Glutamatergic neuron (in vitro differentiated cells): ENCODE results near the gene SUGCT. TPM values are rescaled to one million over a fixed set of nuclear protein-coding genes. Genes with fewer than 3 reads are reported as not detected.

Source experiments
- DNase-seq: peaks from one replicate; pipeline ENCODE4 v3.0.0; 2022
- H3K27ac Mint-ChIP-seq: one replicate; pipeline ENCODE4 v1.8.0; 2020; ENCODE audit warnings: mild to moderate bottlenecking, mixed read lengths, inconsistent platforms; ENCODE audit not compliant: unreplicated experiment
- H3K27me3 Mint-ChIP-seq: one replicate; pipeline ENCODE4 v1.8.0; 2020; ENCODE audit warnings: mild to moderate bottlenecking, moderate library complexity, mixed read lengths, inconsistent platforms; ENCODE audit not compliant: unreplicated experiment
- H3K36me3 Mint-ChIP-seq: one replicate; pipeline ENCODE4 v1.8.0; 2020; ENCODE audit warnings: mild to moderate bottlenecking, mixed read lengths, inconsistent platforms; ENCODE audit not compliant: unreplicated experiment
- H3K4me1 Mint-ChIP-seq: one replicate; pipeline ENCODE4 v1.8.0; 2020; ENCODE audit warnings: mild to moderate bottlenecking, low read depth, mixed read lengths, inconsistent platforms; ENCODE audit not compliant: unreplicated experiment
- H3K4me3 Mint-ChIP-seq: one replicate; pipeline ENCODE4 v1.8.0; 2020; ENCODE audit warnings: mild to moderate bottlenecking, mixed read lengths, inconsistent platforms; ENCODE audit not compliant: unreplicated experiment
- H3K9me3 Mint-ChIP-seq: one replicate; pipeline ENCODE4 v1.8.0; 2020; ENCODE audit warnings: mild to moderate bottlenecking, moderate library complexity, mixed read lengths, inconsistent platforms; ENCODE audit not compliant: unreplicated experiment
- CTCF ChIP-seq: fragments of 200-600 bp; sonication (generic); IDR thresholded peaks from one replicate; pipeline ENCODE4 v1.5.0; 2021; ENCODE audit not compliant: partially characterized antibody, unreplicated experiment
- total RNA-seq: library from RNA; stranded (reverse); fragmentation: NEBNext Ultra II Directional; extraction: Animal tissue kit (Norgen Biotek cat#: 25700); gene quantifications from one replicate; pipeline ENCODE4 v1.2.1, GENCODE V29; 2021; ENCODE audit not compliant: unreplicated experiment

SUGCT gene
- total RNA-seq, 1 donor from 2014 or later, result 1.2 TPM

GRCh38 chr7:40643664-40644063 lies 508.9 kb downstream of the SUGCT start:
- Mint-ChIP-seq H3K36me3 (no peaks in the 10 kb centered on the region), H3K27ac (peak overlapping the region; percentile 2), H3K4me3 (no peak overlapping the region), H3K27me3 (peaks cover under 1% of the 10 kb centered on the region), H3K9me3 (peaks cover 5% of the 10 kb centered on the region), H3K4me1 (peaks cover 19% of the 10 kb centered on the region)
- peak; percentile 32 for DNase-seq
- TF ChIP-seq CTCF, result no peak

- Mint-ChIP-seq H3K4me1 (peaks cover 19% of the 10 kb centered on the region), H3K9me3 (peaks cover 5% of the 10 kb centered on the region), H3K27ac (peak overlapping the region; percentile 49), H3K36me3 (no peaks in the 10 kb centered on the region), H3K4me3 (no peak overlapping the region), H3K27me3 (no peaks in the 10 kb centered on the region)
- no peak for TF ChIP-seq CTCF
- peak; percentile 16 for DNase-seq
Measured at GRCh38 chr7:40644454-40645188, 509.8 kb downstream of the SUGCT start.

- DNase-seq, result no peak
- Mint-ChIP-seq H3K36me3 (no peaks in the 10 kb centered on the region), H3K27me3 (no peaks in the 10 kb centered on the region), H3K9me3 (peaks cover 5% of the 10 kb centered on the region), H3K4me1 (peaks cover 19% of the 10 kb centered on the region), H3K4me3 (no peak overlapping the region), H3K27ac (peak overlapping the region; percentile 49)
- TF ChIP-seq CTCF, result no peak
Measured at GRCh38 chr7:40645197-40645596, 510.4 kb downstream of the SUGCT start.

- Mint-ChIP-seq H3K27me3 (no peaks in the 10 kb centered on the region), H3K4me1 (peaks cover 19% of the 10 kb centered on the region), H3K27ac (no peak overlapping the region), H3K4me3 (no peak overlapping the region), H3K9me3 (peaks cover 5% of the 10 kb centered on the region), H3K36me3 (no peaks in the 10 kb centered on the region)
- TF ChIP-seq CTCF, result no peak
- DNase-seq, result no peak
Measured at GRCh38 chr7:40646717-40647116, 511.9 kb downstream of the SUGCT start.

GRCh38 chr7:40647719-40648118 lies 512.9 kb downstream of the SUGCT start:
- no peaks in the 10 kb centered on the region for H3K27me3 Mint-ChIP-seq
- DNase-seq, result no peak
- no peaks in the 10 kb centered on the region for H3K36me3 Mint-ChIP-seq
- H3K4me1 Mint-ChIP-seq, result peaks cover 19% of the 10 kb centered on the region
- no peak overlapping the region for H3K4me3 Mint-ChIP-seq
- no peak overlapping the region for H3K27ac Mint-ChIP-seq
- peaks cover 5% of the 10 kb centered on the region for H3K9me3 Mint-ChIP-seq
- no peak for TF ChIP-seq CTCF
